ENCODE measurements around the gene FLNC. TPM values are rescaled to one million over a fixed set of nuclear protein-coding genes. Genes with fewer than 3 reads are reported as not detected.

Gene FLNC
- total and polyA plus RNA-seq, 5 donors from 2014 or later, result not detected

- Mint-ChIP-seq H3K36me3 (no peaks in the 10 kb centered on the region), H3K4me1 (peaks cover 0 to 5% (median 0%) of the 10 kb centered on the region in 4 donors), H3K4me3 (no peak overlapping the region), H3K27me3 (peaks cover 17% of the 10 kb centered on the region), H3K9me3 (peaks cover 0 to 4% (median 0%) of the 10 kb centered on the region in 7 donors), H3K27ac (no peak overlapping the region)
- H3K27ac ChIP-seq (ENCODE audit: insufficient read depth, low read length, poor library complexity, severe bottlenecking), result no peak overlapping the region
- no peaks in the 10 kb centered on the region for H3K9me3 ChIP-seq (ENCODE audit: control insufficient read depth in 2 of 2, low read length in 2 of 2)
- peaks cover 4% of the 10 kb centered on the region for H3K4me1 ChIP-seq (ENCODE audit: control insufficient read depth, insufficient read depth, low read length, poor library complexity, severe bottlenecking)
- H3K4me3 ChIP-seq (ENCODE audit: low read depth, low read length), result no peak overlapping the region
- no peak for DNase-seq
- H3K27me3 ChIP-seq (ENCODE audit: control insufficient read depth, insufficient read depth, low read length), result peaks cover 3% of the 10 kb centered on the region
- no peaks in the 10 kb centered on the region for H3K36me3 ChIP-seq (ENCODE audit: control insufficient read depth, insufficient read depth, low read length)
- ATAC-seq (ENCODE audit: low read depth in 2 of 2), result no peak
Measured at GRCh38 chr7:128894101-128894440, 63.9 kb downstream of the FLNC start.

GRCh38 chr7:128895320-128895719, 65.1 kb downstream of the FLNC start:
- Histone ChIP-seq H3K4me3 (ENCODE audit: low read depth, low read length) (no peak overlapping the region), H3K27ac (ENCODE audit: insufficient read depth, low read length, poor library complexity, severe bottlenecking) (no peak overlapping the region), H3K36me3 (ENCODE audit: control insufficient read depth, insufficient read depth, low read length) (no peaks in the 10 kb centered on the region), H3K9me3 (ENCODE audit: control insufficient read depth in 2 of 2, low read length in 2 of 2) (peaks cover 6 to 7% of the 10 kb centered on the region in 2 experiments), H3K4me1 (ENCODE audit: control insufficient read depth, insufficient read depth, low read length, poor library complexity, severe bottlenecking) (peaks cover 4% of the 10 kb centered on the region), H3K27me3 (ENCODE audit: control insufficient read depth, insufficient read depth, low read length) (peaks cover 6% of the 10 kb centered on the region)
- Mint-ChIP-seq H3K36me3 (no peaks in the 10 kb centered on the region), H3K4me1 (no peaks in the 10 kb centered on the region), H3K27ac (no peak overlapping the region), H3K9me3 (peaks cover 0 to 4% (median 0%) of the 10 kb centered on the region in 7 donors), H3K4me3 (no peak overlapping the region), H3K27me3 (peaks cover 17% of the 10 kb centered on the region)
- no peak for DNase-seq
- ATAC-seq (ENCODE audit: low read depth in 2 of 2), result no peak

GRCh38 chr7:128899392-128899791, 69.2 kb downstream of the FLNC start:
- H3K4me3 Mint-ChIP-seq, result no peak overlapping the region
- no peaks in the 10 kb centered on the region for H3K36me3 Mint-ChIP-seq
- Histone ChIP-seq H3K27ac (ENCODE audit: insufficient read depth, low read length, poor library complexity, severe bottlenecking) (no peak overlapping the region), H3K4me1 (ENCODE audit: control insufficient read depth, insufficient read depth, low read length, poor library complexity, severe bottlenecking) (no peaks in the 10 kb centered on the region), H3K9me3 (ENCODE audit: control insufficient read depth in 2 of 2, low read length in 2 of 2) (peaks cover 6 to 7% of the 10 kb centered on the region in 2 experiments), H3K27me3 (ENCODE audit: control insufficient read depth, insufficient read depth, low read length) (peaks cover 3% of the 10 kb centered on the region), H3K36me3 (ENCODE audit: control insufficient read depth, insufficient read depth, low read length) (no peaks in the 10 kb centered on the region), H3K4me3 (ENCODE audit: low read depth, low read length) (no peak overlapping the region)
- H3K27me3 Mint-ChIP-seq, result peaks cover 22% of the 10 kb centered on the region
- ATAC-seq (ENCODE audit: low read depth in 2 of 2) (no peak), DNase-seq (no peak)
- peaks cover 0 to 5% (median 0%) of the 10 kb centered on the region in 7 donors for H3K9me3 Mint-ChIP-seq
- H3K4me1 Mint-ChIP-seq, result no peaks in the 10 kb centered on the region
- H3K27ac Mint-ChIP-seq, result no peak overlapping the region

GRCh38 chr7:128900237-128900636, 70.0 kb downstream of the FLNC start:
- no peak for DNase-seq
- H3K27me3 Mint-ChIP-seq, result peaks cover 28% of the 10 kb centered on the region
- ATAC-seq (ENCODE audit: low read depth in 2 of 2), result no peak
- H3K27ac Mint-ChIP-seq, result no peak overlapping the region
- H3K4me1 ChIP-seq (ENCODE audit: control insufficient read depth, insufficient read depth, low read length, poor library complexity, severe bottlenecking), result no peaks in the 10 kb centered on the region
- no peak overlapping the region for H3K27ac ChIP-seq (ENCODE audit: insufficient read depth, low read length, poor library complexity, severe bottlenecking)
- H3K4me3 Mint-ChIP-seq, result no peak overlapping the region
- no peaks in the 10 kb centered on the region for H3K36me3 ChIP-seq (ENCODE audit: control insufficient read depth, insufficient read depth, low read length)
- peaks cover 6 to 7% of the 10 kb centered on the region in 2 experiments for H3K9me3 ChIP-seq (ENCODE audit: control insufficient read depth in 2 of 2, low read length in 2 of 2)
- no peaks in the 10 kb centered on the region for H3K4me1 Mint-ChIP-seq
- peaks cover 0 to 5% (median 0%) of the 10 kb centered on the region in 7 donors for H3K9me3 Mint-ChIP-seq
- no peak overlapping the region for H3K4me3 ChIP-seq (ENCODE audit: low read depth, low read length)
- peaks cover 3% of the 10 kb centered on the region for H3K27me3 ChIP-seq (ENCODE audit: control insufficient read depth, insufficient read depth, low read length)
- no peaks in the 10 kb centered on the region for H3K36me3 Mint-ChIP-seq

- Histone ChIP-seq H3K9me3 (ENCODE audit: control insufficient read depth in 2 of 2, low read length in 2 of 2) (peaks cover 6 to 7% of the 10 kb centered on the region in 2 experiments), H3K4me3 (ENCODE audit: low read depth, low read length) (no peak overlapping the region), H3K27ac (ENCODE audit: insufficient read depth, low read length, poor library complexity, severe bottlenecking) (no peak overlapping the region), H3K4me1 (ENCODE audit: control insufficient read depth, insufficient read depth, low read length, poor library complexity, severe bottlenecking) (no peaks in the 10 kb centered on the region), H3K27me3 (ENCODE audit: control insufficient read depth, insufficient read depth, low read length) (peaks cover 3% of the 10 kb centered on the region), H3K36me3 (ENCODE audit: control insufficient read depth, insufficient read depth, low read length) (no peaks in the 10 kb centered on the region)
- Mint-ChIP-seq H3K27ac (no peak overlapping the region), H3K36me3 (no peaks in the 10 kb centered on the region), H3K9me3 (peaks cover 0 to 5% (median 0%) of the 10 kb centered on the region in 7 donors), H3K27me3 (peaks cover 35% of the 10 kb centered on the region), H3K4me1 (no peaks in the 10 kb centered on the region), H3K4me3 (no peak overlapping the region)
- DNase-seq, result no peak
- no peak for ATAC-seq (ENCODE audit: low read depth in 2 of 2)
Measured at GRCh38 chr7:128902761-128903585, 72.8 kb downstream of the FLNC start.

GRCh38 chr7:128903621-128904361, 73.6 kb downstream of the FLNC start:
- DNase-seq (no peak), ATAC-seq (ENCODE audit: low read depth in 2 of 2) (no peak)
- Mint-ChIP-seq H3K9me3 (peaks cover 0 to 5% (median 0%) of the 10 kb centered on the region in 7 donors), H3K27me3 (peaks cover 37% of the 10 kb centered on the region), H3K4me3 (no peak overlapping the region), H3K4me1 (no peaks in the 10 kb centered on the region), H3K36me3 (no peaks in the 10 kb centered on the region), H3K27ac (no peak overlapping the region)
- H3K27ac ChIP-seq (ENCODE audit: insufficient read depth, low read length, poor library complexity, severe bottlenecking), result no peak overlapping the region
- peaks cover 6 to 7% of the 10 kb centered on the region in 2 experiments for H3K9me3 ChIP-seq (ENCODE audit: control insufficient read depth in 2 of 2, low read length in 2 of 2)
- no peak overlapping the region for H3K4me3 ChIP-seq (ENCODE audit: low read depth, low read length)
- H3K4me1 ChIP-seq (ENCODE audit: control insufficient read depth, insufficient read depth, low read length, poor library complexity, severe bottlenecking), result no peaks in the 10 kb centered on the region
- H3K27me3 ChIP-seq (ENCODE audit: control insufficient read depth, insufficient read depth, low read length), result peaks cover 3% of the 10 kb centered on the region
- H3K36me3 ChIP-seq (ENCODE audit: control insufficient read depth, insufficient read depth, low read length), result no peaks in the 10 kb centered on the region

GRCh38 chr7:128904381-128905197, 74.4 kb downstream of the FLNC start:
- DNase-seq (peak in 2 of 3 donors; percentile 65 to 68), ATAC-seq (ENCODE audit: low read depth in 2 of 2) (peak; percentile 64 to 74)
- Histone ChIP-seq H3K36me3 (ENCODE audit: control insufficient read depth, insufficient read depth, low read length) (no peaks in the 10 kb centered on the region), H3K4me1 (ENCODE audit: control insufficient read depth, insufficient read depth, low read length, poor library complexity, severe bottlenecking) (no peaks in the 10 kb centered on the region), H3K27me3 (ENCODE audit: control insufficient read depth, insufficient read depth, low read length) (peaks cover 1% of the 10 kb centered on the region), H3K27ac (ENCODE audit: insufficient read depth, low read length, poor library complexity, severe bottlenecking) (no peak overlapping the region), H3K4me3 (ENCODE audit: low read depth, low read length) (no peak overlapping the region), H3K9me3 (ENCODE audit: control insufficient read depth in 2 of 2, low read length in 2 of 2) (peaks cover 2 to 3% of the 10 kb centered on the region in 2 experiments)
- Mint-ChIP-seq H3K27me3 (peaks cover 43% of the 10 kb centered on the region), H3K4me3 (no peak overlapping the region), H3K9me3 (peaks cover 0 to 5% (median 0%) of the 10 kb centered on the region in 7 donors), H3K4me1 (no peaks in the 10 kb centered on the region), H3K27ac (no peak overlapping the region), H3K36me3 (no peaks in the 10 kb centered on the region)

Measured in CD4-positive, CD25-positive, alpha-beta regulatory T cell (primary cell).